ENCODE results near the gene SNRPA.
A peak's percentile ranks its signal among the peaks of the same experiment; 100 is the strongest.
"Not testable (repeated sequence)": the region's sequence is repeated elsewhere in the genome, so short reads cannot be mapped to it uniquely, and the experiment has no call there.

Gene SNRPA

GRCh38 chr19:40747536-40747935 lies 3.5 kb upstream of the SNRPA start:
- no peak for DNase-seq

GRCh38 chr19:40750058-40750873 lies 737 bp upstream of the SNRPA start, which contains the start of gene ACTMAP:
Gene ACTMAP (minus strand): TSS chr19:40750477. CDS start chr19:40749803, 674 bp downstream.
- DNase-seq, result peak; percentile 99

GRCh38 chr19:40752257-40752781 lies 1.3 kb downstream of the SNRPA start:
- DNase-seq, result peak; percentile 20 to 22

- DNase-seq, result peak; percentile 51 to 57
Observed at GRCh38 chr19:40754611-40755247, 3.7 kb downstream of the SNRPA start.

- no peak for DNase-seq
Observed at GRCh38 chr19:40755248-40755624, 4.2 kb downstream of the SNRPA start.

GRCh38 chr19:40755791-40756190 lies 4.8 kb downstream of the SNRPA start:
- DNase-seq, result no peak

- DNase-seq, result peak; percentile 22 to 31
Observed at GRCh38 chr19:40756502-40757110, 5.6 kb downstream of the SNRPA start.

- DNase-seq, result no peak
Observed at GRCh38 chr19:40758491-40758890, 7.5 kb downstream of the SNRPA start.

GRCh38 chr19:40759352-40759751 lies 8.3 kb downstream of the SNRPA start:
- DNase-seq, result no peak

- no peak for DNase-seq
Observed at GRCh38 chr19:40762754-40763470, 11.9 kb downstream of the SNRPA start.

- no peak for DNase-seq
Observed at GRCh38 chr19:40763526-40763925, 12.5 kb downstream of the SNRPA start.

- no peak for DNase-seq
Observed at GRCh38 chr19:40763963-40764362, 13.0 kb downstream of the SNRPA start.

GRCh38 chr19:40766385-40766784 lies 15.4 kb downstream of the SNRPA start:
- DNase-seq, result not testable (repeated sequence)

- DNase-seq, result no peak
Observed at GRCh38 chr19:40768869-40769268, 17.9 kb downstream of the SNRPA start.

- not testable (repeated sequence) for DNase-seq
Observed at GRCh38 chr19:40771101-40771862, 20.3 kb downstream of the SNRPA start.

- DNase-seq, result no peak
Observed at GRCh38 chr19:40774916-40775631, 24.1 kb downstream of the SNRPA start, which contains the start of gene MIA. Gene MIA (plus strand): TSS chr19:40775521. CDS start chr19:40775543, 22 bp downstream.

GRCh38 chr19:40775632-40776022 lies 24.6 kb downstream of the SNRPA start:
- no peak for DNase-seq

- no peak for DNase-seq
Observed at GRCh38 chr19:40776364-40776763, 25.4 kb downstream of the SNRPA start.

GRCh38 chr19:40776932-40777644 lies 26.1 kb downstream of the SNRPA start:
- DNase-seq, result peak; percentile 81 to 91

- DNase-seq, result no peak
Observed at GRCh38 chr19:40777645-40777936, 26.6 kb downstream of the SNRPA start.
